GM11168 (cell line): ENCODE measurements around the gene RB1.

Experiments
- in situ Hi-C: fragments of 300-500 bp; cut with MboI; formaldehyde crosslinking; loops from one replicate; pipeline ENCODE4 v1.12.0; 2022; ENCODE audit warnings: low sequenced_read_pairs; ENCODE audit not compliant: unreplicated experiment

Gene RB1

DNA sequence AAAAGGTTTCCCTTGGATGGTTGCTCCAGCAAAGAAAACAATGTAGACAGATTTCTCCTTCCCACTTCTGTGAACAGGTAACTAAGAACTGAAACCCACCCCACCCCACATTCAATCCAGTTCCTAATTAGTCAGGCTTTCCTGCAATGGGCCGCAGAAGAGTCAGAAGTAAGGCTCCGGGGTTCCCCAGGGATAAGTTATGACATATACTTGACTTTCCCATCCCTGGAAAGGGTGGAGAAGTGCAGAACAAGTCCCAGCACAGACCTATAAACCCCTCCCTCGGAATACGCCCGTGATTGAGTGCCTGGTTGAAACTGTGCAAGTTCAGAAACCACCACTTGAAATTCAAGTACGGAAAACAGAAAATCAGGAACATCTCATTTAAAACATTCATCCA, 204.5 kb downstream of the RB1 start:
- in situ Hi-C loops, result no loop called here

GRCh38 chr13:48510698-48511097, 207.1 kb downstream of the RB1 start:
- in situ Hi-C loops, result no loop called here

- in situ Hi-C loops, result no loop called here
Observed at GRCh38 chr13:48511621-48512230, 208.2 kb downstream of the RB1 start.

- in situ Hi-C loops, result no loop called here
Observed at GRCh38 chr13:48514793-48515192, 211.2 kb downstream of the RB1 start.

DNA sequence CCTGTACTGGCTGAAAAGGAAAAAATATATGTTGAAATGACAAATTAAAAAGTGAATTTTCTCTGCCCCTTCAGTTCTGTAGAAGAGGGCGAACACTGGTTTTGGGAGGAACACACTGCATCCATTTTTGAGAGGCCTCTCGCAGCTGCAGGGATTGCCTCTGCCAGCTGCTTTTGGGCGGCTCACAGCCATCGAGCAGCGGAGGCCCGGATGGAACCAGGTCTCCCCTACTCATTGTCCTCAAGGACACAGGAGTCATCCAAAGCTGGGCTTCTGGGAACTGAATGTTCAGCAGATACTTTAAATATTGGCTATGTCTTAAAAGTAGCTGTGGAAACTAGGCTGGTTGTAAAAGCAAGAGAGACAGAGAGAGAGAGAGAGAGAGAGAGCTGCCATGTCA, 212.2 kb downstream of the RB1 start:
- in situ Hi-C loops, result no loop called here

DNA sequence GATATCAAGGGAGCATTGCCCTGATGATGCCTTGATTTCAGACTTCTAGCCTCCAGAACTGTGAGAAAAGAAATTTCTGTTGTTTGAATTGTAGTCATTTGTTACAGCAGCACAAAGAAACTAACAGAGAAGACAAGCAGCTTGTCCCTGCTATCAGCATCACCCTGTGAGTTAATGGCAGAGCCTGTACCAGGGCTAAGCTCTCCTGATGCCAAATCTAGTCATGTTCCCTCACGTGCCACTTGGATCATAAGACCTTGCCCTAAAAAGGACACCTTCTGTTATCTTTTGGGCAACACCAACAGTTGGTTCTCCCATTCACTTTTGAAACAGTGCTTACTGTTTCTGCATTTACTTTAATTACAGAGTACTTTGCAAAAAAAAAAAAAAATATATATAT, 214.5 kb downstream of the RB1 start:
- in situ Hi-C loops, result no loop called here

- in situ Hi-C loops, result no loop called here
Observed at GRCh38 chr13:48526286-48526685, 222.7 kb downstream of the RB1 start.

DNA sequence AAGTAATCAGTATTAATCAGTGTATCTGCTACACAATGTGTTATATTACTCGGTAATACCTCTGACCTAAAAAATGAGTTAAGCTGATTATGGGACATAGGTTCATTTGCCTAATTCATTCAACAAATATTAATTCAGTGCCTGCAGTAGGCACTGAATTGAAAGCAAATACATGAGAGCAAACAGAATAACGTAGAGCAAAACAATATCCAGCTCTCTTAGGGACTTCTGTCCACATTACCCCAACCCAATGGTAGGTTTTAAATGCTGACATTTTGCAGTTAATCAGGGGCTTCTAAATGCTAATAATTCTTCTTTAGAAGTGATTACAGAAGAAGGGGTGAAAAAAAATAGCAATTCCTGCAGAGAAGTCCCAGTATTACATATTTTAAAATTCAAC, 224.4 kb downstream of the RB1 start:
- in situ Hi-C loops, result no loop called here

DNA sequence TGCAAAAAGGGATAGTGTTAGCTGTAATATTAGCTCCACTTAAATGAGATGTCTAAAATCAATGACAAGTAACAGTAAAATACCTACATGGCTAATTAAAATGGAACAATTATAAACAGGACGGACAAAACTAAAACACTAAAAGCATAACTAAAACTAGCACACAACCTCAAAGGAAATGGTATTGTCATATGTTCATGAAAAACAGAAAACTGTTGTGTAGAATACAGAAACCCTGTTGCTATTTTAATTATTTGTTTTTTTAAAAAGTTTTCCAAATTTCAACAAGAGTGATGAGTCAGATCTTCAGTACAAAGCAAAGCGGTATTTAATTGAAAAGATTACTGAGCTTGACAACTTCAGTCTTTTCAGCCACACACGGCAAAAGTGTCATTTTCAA, 225.2 kb downstream of the RB1 start:
- in situ Hi-C loops, result no loop called here

GRCh38 chr13:48530833-48531232, 227.3 kb downstream of the RB1 start:
- in situ Hi-C loops, result no loop called here
